GM12892 (cell line): ENCODE data around the gene GADL1.

ENCODE experiments used
- POLR2A ChIP-seq: IDR thresholded peaks from 2 replicates; pipeline ENCODE4 v1.6.1; 2011; ENCODE audit warnings: low read depth, low read length, control low read depth
- POLR2AphosphoS5 ChIP-seq: IDR thresholded peaks from 2 replicates; pipeline ENCODE4 v1.6.1; 2011; ENCODE audit warnings: low read depth, low read length, control low read depth
- TAF1 ChIP-seq: IDR thresholded peaks from 2 replicates; pipeline ENCODE4 v1.6.1; 2011; ENCODE audit warnings: low read depth, mild to moderate bottlenecking, control low read depth, low read length, borderline replicate concordance

DNA sequence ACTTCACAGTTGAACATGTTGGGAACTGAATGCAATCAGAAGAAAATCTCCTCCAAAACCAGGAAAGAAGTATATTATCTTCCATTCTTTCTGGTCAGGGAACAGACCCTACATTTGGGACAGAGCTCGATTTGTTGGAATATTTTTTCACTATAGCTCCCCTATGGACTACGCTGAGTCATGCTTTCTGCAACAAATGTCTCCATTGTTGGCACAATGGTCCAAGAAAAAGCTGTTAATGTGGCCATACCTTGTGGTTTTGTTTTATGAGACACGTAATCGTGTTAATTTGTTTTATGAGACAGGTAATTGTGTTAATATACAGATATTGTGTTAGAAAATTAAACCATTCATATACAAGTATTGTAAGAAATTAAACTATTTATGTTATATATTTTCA is 186.6 kb downstream of the GADL1 start:
- TF ChIP-seq POLR2A (no peak), POLR2AphosphoS5 (no peak), TAF1 (no peak)
